Ishikawa (cell line): ENCODE data around the gene METTL15.

Experiments
- CREB1 ChIP-seq: IDR thresholded peaks from 2 replicates; pipeline ENCODE4 v1.6.1; 2012; ENCODE audit warnings: low read depth
- EP300 ChIP-seq: IDR thresholded peaks from 2 replicates; pipeline ENCODE4 v1.6.1; 2012; ENCODE audit warnings: borderline replicate concordance
- REST ChIP-seq: IDR thresholded peaks from 2 replicates; pipeline ENCODE4 v1.6.1; 2012; ENCODE audit warnings: low read depth, mild to moderate bottlenecking
- TAF1 ChIP-seq: IDR thresholded peaks from 2 replicates; pipeline ENCODE4 v1.6.1; 2012; ENCODE audit warnings: low read depth, mild to moderate bottlenecking
- TEAD4 ChIP-seq: IDR thresholded peaks from 2 replicates; pipeline ENCODE4 v1.6.1; 2012
- ZBTB7A ChIP-seq: IDR thresholded peaks from 2 replicates; pipeline ENCODE4 v1.6.1; 2012; ENCODE audit warnings: low read depth

GRCh38 chr11:28107191-28107749, 918 bp upstream of the METTL15 start:
- TF ChIP-seq ZBTB7A (no peak), TAF1 (no peak; the same call in 1 of the 2 replicates), EP300 (no peak), REST (no peak), CREB1 (no peak), TEAD4 (no peak)
